Measurements from ENCODE around the gene STK38. TPM values are rescaled to one million over a fixed set of nuclear protein-coding genes. Genes with fewer than 3 reads are reported as not detected.

Gene STK38
- total RNA-seq, 1 experiment from 2014 or later, result 27.5 TPM

GRCh38 chr6:36546308-36546919 lies 865 bp downstream of the STK38 start:
- no peak for TF ChIP-seq CTCF (IDR thresholded peaks at IDR 0.05; ENCODE audit: insufficient read depth in 1 of 2, low read depth in 1 of 2, low read length in 1 of 2, severe bottlenecking in 1 of 2, unreplicated experiment in 1 of 2)
- peaks cover 11% of the 10 kb centered on the region for H3K36me3 Mint-ChIP-seq (ENCODE audit: insufficient read depth, unreplicated experiment)
- H3K4me3 Mint-ChIP-seq (ENCODE audit: unreplicated experiment), result peak overlapping the region; percentile 99
- ChIA-PET POLR2A (interaction anchor here (0.6 kb wide), 1 partner anchor 225 kb away, joined by 3 read pairs; no protein-coding TSS in a partner anchor), CTCF (interaction anchor here (1.2 kb wide), 1 partner anchor 213 kb away, joined by 3 read pairs; no protein-coding TSS in a partner anchor)
- intact Hi-C loops (cut with micrococcal nuclease; ENCODE audit: unreplicated experiment), result loop anchor here (2.0 kb wide), 2 partner anchors 32 to 48 kb away; partner anchors contain the start of gene SRSF3
- BruUV-seq (replicated peaks), result TSS peak; percentile 52
- Histone ChIP-seq H3K27me3 (replicated peaks; ENCODE audit: control insufficient read depth, insufficient read depth, low read length) (no peaks in the 10 kb centered on the region), H3K9me3 (no peaks in the 10 kb centered on the region), H3K4me3 (ENCODE audit: low read depth, low read length) (peak overlapping the region; percentile 75), H3K36me3 (ENCODE audit: control insufficient read depth, insufficient read depth, low read length) (no peaks in the 10 kb centered on the region), H3K4me1 (peaks cover 6% of the 10 kb centered on the region; the same call in 1 of the 2 replicates)
- peaks cover 8% of the 10 kb centered on the region for H3K4me1 Mint-ChIP-seq (ENCODE audit: low read depth, unreplicated experiment)
- H3K27ac Mint-ChIP-seq (ENCODE audit: unreplicated experiment), result peak overlapping the region; percentile 95
- H3K9me3 Mint-ChIP-seq (ENCODE audit: unreplicated experiment), result no peaks in the 10 kb centered on the region
- H3K27me3 Mint-ChIP-seq (ENCODE audit: insufficient read depth, unreplicated experiment), result no peaks in the 10 kb centered on the region
- no peak for DNase-seq

GRCh38 chr6:36545767-36546307 lies 1.4 kb downstream of the STK38 start:
- no peaks in the 10 kb centered on the region for H3K27me3 ChIP-seq (replicated peaks; ENCODE audit: control insufficient read depth, insufficient read depth, low read length)
- peak overlapping the region; percentile 95 for H3K27ac Mint-ChIP-seq (ENCODE audit: unreplicated experiment)
- peaks cover 8% of the 10 kb centered on the region for H3K4me1 Mint-ChIP-seq (ENCODE audit: low read depth, unreplicated experiment)
- peak overlapping the region; percentile 99 for H3K4me3 Mint-ChIP-seq (ENCODE audit: unreplicated experiment)
- TF ChIP-seq CTCF (IDR thresholded peaks at IDR 0.05; ENCODE audit: insufficient read depth in 1 of 2, low read depth in 1 of 2, low read length in 1 of 2, severe bottlenecking in 1 of 2, unreplicated experiment in 1 of 2), result no peak
- H3K9me3 ChIP-seq, result no peaks in the 10 kb centered on the region
- no TSS peak for BruUV-seq (replicated peaks)
- CTCF ChIA-PET, result interaction anchor here (1.0 to 1.2 kb wide), 2 partner anchors 34 to 213 kb away, joined by 3 to 8 read pairs; no protein-coding TSS in a partner anchor
- H3K4me1 ChIP-seq, result peaks cover 6% of the 10 kb centered on the region; the same call in 1 of the 2 replicates
- peaks cover 11% of the 10 kb centered on the region for H3K36me3 Mint-ChIP-seq (ENCODE audit: insufficient read depth, unreplicated experiment)
- H3K4me3 ChIP-seq (ENCODE audit: low read depth, low read length), result peak overlapping the region; percentile 75
- intact Hi-C loops (cut with micrococcal nuclease; ENCODE audit: unreplicated experiment), result loop anchor here (2.0 kb wide), 2 partner anchors 33 to 49 kb away; partner anchors contain the start of gene SRSF3
- H3K27me3 Mint-ChIP-seq (ENCODE audit: insufficient read depth, unreplicated experiment), result no peaks in the 10 kb centered on the region
- H3K9me3 Mint-ChIP-seq (ENCODE audit: unreplicated experiment), result no peaks in the 10 kb centered on the region
- no peaks in the 10 kb centered on the region for H3K36me3 ChIP-seq (ENCODE audit: control insufficient read depth, insufficient read depth, low read length)
- POLR2A ChIA-PET, result interaction anchor here (0.6 kb wide), 1 partner anchor 224 kb away, joined by 3 read pairs; no protein-coding TSS in a partner anchor
- DNase-seq, result no peak

- no peak overlapping the region for H3K4me3 Mint-ChIP-seq (ENCODE audit: unreplicated experiment)
- Histone ChIP-seq H3K27me3 (replicated peaks; ENCODE audit: control insufficient read depth, insufficient read depth, low read length) (no peaks in the 10 kb centered on the region), H3K9me3 (no peaks in the 10 kb centered on the region), H3K36me3 (ENCODE audit: control insufficient read depth, insufficient read depth, low read length) (no peaks in the 10 kb centered on the region), H3K4me3 (ENCODE audit: low read depth, low read length) (no peak overlapping the region), H3K4me1 (peaks cover 6% of the 10 kb centered on the region; the same call in 1 of the 2 replicates)
- no peaks in the 10 kb centered on the region for H3K27me3 Mint-ChIP-seq (ENCODE audit: insufficient read depth, unreplicated experiment)
- no peak overlapping the region for H3K27ac Mint-ChIP-seq (ENCODE audit: unreplicated experiment)
- TF ChIP-seq CTCF (IDR thresholded peaks at IDR 0.05; ENCODE audit: insufficient read depth in 1 of 2, low read depth in 1 of 2, low read length in 1 of 2, severe bottlenecking in 1 of 2, unreplicated experiment in 1 of 2), result no peak
- intact Hi-C loops (cut with micrococcal nuclease; ENCODE audit: unreplicated experiment), result no loop called here
- CTCF ChIA-PET, result no interaction called here
- H3K36me3 Mint-ChIP-seq (ENCODE audit: insufficient read depth, unreplicated experiment), result peaks cover 22% of the 10 kb centered on the region
- no peak for DNase-seq
- H3K9me3 Mint-ChIP-seq (ENCODE audit: unreplicated experiment), result no peaks in the 10 kb centered on the region
- BruUV-seq (replicated peaks), result no TSS peak
- peaks cover 8% of the 10 kb centered on the region for H3K4me1 Mint-ChIP-seq (ENCODE audit: low read depth, unreplicated experiment)
- POLR2A ChIA-PET, result no interaction called here
Measured at GRCh38 chr6:36544228-36544627, 3.1 kb downstream of the STK38 start.

Data from Caco-2 (cell line).